Measurements from ENCODE around the gene APOH.

The APOH gene

DNA sequence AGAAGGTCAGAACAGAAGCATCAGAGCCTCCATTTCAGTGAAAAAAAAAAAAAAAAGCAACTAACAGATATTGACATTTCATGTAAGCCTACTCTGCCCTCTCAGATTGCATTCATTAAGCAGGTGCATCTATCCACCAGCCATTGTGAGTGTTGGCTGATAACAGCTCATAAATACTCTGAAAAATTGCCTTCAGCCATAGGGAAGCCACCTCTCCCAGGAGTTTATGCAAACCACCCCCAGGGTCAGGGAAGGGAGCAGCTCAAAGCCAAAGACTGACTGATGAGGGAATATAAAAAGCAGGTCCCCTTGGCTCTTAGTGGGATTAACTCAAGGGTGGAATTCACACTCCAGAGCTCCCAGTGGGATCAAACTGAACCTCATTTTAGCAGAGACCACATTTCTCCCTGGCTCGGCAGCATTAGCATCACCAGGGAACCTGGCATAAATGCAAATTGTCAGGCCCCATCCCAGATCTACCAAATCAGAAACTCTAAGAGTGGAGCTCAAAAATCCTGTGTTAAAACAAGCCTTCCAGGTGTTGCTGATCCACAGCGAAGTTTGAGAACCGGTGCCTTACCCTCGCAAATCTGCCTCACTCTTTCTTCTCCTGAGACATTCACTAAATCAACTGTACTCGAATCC is 14.2 kb downstream of the APOH start:
- DNase-seq (ENCODE audit: low read depth), result no peak
- H3K4me3 ChIP-seq (ENCODE audit: control insufficient read depth, low read depth, low read length), result no peak overlapping the region
- TF ChIP-seq, protein P1, sequence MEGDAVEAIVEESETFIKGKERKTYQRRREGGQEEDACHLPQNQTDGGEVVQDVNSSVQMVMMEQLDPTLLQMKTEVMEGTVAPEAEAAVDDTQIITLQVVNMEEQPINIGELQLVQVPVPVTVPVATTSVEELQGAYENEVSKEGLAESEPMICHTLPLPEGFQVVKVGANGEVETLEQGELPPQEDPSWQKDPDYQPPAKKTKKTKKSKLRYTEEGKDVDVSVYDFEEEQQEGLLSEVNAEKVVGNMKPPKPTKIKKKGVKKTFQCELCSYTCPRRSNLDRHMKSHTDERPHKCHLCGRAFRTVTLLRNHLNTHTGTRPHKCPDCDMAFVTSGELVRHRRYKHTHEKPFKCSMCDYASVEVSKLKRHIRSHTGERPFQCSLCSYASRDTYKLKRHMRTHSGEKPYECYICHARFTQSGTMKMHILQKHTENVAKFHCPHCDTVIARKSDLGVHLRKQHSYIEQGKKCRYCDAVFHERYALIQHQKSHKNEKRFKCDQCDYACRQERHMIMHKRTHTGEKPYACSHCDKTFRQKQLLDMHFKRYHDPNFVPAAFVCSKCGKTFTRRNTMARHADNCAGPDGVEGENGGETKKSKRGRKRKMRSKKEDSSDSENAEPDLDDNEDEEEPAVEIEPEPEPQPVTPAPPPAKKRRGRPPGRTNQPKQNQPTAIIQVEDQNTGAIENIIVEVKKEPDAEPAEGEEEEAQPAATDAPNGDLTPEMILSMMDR (conservative IDR thresholded peaks at IDR 0.05; ENCODE audit: control insufficient read depth, insufficient read depth, low read depth, low read length), result no peak

DNA sequence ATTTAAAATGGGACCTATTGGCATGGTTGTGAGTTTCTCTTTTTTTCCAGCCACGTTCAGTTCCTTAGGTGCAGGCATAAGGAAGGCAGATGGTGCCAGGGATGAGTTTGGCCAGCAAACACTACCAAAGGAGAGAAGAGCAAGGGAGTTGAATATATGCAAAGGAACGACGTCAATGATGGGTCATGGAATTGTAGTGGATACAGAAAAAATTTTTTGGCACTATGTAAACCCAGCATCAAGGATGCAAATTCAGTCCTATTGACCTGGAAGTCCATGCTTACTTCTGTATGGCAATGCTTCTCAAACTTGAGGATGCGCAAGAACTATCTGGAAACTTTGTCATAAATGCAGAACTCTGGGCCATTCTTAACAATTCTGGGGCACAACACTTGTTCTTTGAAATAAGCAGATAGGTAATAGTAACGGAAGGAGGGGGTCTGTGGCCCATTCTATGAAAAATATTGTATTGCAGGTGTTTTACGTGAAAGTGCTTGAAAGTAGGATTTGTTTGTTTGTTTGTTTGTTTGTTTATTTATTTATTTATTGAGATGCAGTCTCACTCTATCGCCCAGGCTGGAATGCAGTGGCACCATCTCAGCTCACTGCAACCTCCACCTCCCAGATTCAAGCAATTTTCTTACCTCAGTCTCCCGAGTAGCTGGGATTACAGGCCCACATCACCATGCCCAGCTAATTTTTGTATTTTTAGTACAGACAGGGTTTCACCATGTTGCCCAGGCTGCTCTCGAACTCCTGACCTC is 18.0 kb downstream of the APOH start:
- H3K4me3 ChIP-seq (ENCODE audit: control insufficient read depth, low read depth, low read length), result no peak overlapping the region
- DNase-seq (ENCODE audit: low read depth), result no peak
- TF ChIP-seq, protein P1 (conservative IDR thresholded peaks at IDR 0.05; ENCODE audit: control insufficient read depth, insufficient read depth, low read depth, low read length), result no peak

DNA sequence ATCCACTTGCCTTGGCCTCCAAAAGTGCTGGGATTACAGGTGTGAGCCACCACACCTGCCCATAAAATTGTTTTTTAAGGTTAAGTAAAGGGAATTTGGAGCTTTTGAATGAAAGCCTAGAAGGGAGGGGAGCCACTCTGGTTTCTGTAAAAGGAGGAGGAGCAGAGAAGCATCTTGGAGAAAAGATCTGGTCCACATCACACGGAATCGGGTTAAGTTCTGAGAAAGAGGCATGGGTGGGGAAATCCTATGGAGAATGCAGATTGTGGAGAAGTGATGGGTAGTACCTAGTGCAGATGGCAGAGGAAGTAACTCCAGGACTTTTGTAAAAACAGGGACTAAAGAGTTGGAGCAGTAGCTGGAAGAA is 19.0 kb downstream of the APOH start:
- no peak for DNase-seq (ENCODE audit: low read depth)
- H3K4me3 ChIP-seq (ENCODE audit: control insufficient read depth, low read depth, low read length), result no peak overlapping the region
- TF ChIP-seq, protein P1 (conservative IDR thresholded peaks at IDR 0.05; ENCODE audit: control insufficient read depth, insufficient read depth, low read depth, low read length), result no peak

DNA sequence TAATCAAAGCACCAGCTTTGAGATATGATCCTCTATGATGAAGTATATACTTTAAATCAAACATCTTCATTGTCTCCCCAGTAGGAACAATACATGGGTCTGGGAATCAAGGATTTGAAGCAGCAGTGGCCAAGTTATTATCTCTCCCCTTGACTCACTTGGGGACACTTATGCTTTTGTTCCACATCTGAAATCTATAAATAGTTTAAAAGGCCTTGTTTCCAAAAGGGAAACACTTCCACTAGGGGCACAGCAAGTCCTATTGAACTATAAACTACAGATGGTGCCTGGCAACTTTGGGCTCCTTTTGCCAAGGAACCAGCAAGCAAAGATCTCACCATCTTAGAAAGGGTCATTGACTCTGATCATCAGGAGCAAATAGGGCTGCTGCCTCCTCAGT is 21.3 kb downstream of the APOH start:
- no peak overlapping the region for H3K4me3 ChIP-seq (ENCODE audit: control insufficient read depth, low read depth, low read length)
- TF ChIP-seq, protein P1 (conservative IDR thresholded peaks at IDR 0.05; ENCODE audit: control insufficient read depth, insufficient read depth, low read depth, low read length), result no peak
- no peak for DNase-seq (ENCODE audit: low read depth)

DNA sequence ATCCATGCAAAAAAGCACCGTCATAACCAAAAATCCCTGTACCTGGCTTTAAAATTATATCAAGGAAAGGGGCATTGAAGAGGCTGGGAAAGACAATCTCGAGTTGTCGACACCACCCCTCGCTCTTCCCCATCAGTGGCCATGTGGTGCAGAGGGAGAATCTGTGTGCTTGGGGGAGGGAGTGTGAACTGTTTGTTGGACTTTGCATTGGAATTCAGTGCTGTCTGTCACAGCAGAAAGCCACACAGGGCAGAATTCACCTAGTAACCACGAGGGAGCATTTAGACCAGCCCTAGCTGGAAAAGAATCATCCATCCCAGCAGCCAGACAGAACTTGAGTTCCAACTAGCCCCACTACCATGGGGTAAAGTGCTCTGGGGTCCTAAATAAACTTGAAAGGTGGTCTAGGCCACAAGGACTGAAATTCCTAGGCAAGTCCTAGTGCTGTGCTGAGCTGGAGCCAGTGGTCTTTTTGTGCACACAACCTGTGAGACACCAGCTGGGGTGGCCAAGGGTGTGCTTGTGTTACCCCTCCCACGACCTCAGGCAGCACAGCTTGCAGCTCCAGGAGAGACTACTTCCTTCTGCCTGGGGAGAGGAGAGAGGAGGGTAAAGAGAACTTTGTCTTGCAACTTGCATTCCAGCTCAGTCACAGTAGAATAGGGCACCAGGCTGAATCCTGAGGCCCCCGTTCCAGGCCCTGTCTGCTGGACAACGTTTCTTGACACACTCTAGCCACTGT is 25.8 kb downstream of the APOH start:
- TF ChIP-seq, protein P1 (conservative IDR thresholded peaks at IDR 0.05; ENCODE audit: control insufficient read depth, insufficient read depth, low read depth, low read length), result no peak
- H3K4me3 ChIP-seq (ENCODE audit: control insufficient read depth, low read depth, low read length), result no peak overlapping the region
- no peak for DNase-seq (ENCODE audit: low read depth)

DNA sequence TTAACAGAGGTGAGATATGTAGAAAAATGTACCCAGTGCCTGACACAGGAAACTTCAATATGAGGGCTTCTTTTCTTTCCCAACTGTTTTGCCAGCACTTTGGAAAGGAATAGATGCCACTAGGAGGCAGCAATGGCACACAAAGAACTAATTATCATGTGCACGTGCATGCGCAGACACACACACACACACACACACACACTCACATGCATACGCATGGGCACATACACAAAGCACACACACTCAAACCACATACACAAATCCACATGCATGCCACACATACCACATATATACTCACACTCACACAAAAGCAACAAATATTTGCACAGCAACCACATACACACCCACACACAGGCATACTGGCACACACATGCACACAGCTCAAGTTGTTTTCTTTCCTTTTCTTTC is 28.5 kb downstream of the APOH start:
- TF ChIP-seq, protein P1 (conservative IDR thresholded peaks at IDR 0.05; ENCODE audit: control insufficient read depth, insufficient read depth, low read depth, low read length), result peak; percentile 79
- DNase-seq (ENCODE audit: low read depth), result peak; percentile 83
- H3K4me3 ChIP-seq (ENCODE audit: control insufficient read depth, low read depth, low read length), result no peak overlapping the region

All from fibroblast of mammary gland (primary cell).